Measurements from ENCODE around the gene CRISPLD2.

The CRISPLD2 gene

GRCh38 chr16:84823926-84824325 lies 4.1 kb downstream of the CRISPLD2 start:
- H3K4me2 ChIP-seq (ENCODE audit: low read depth, low read length, poor library complexity, severe bottlenecking): no peak overlapping the region
- H3K9me2 ChIP-seq (replicated peaks; ENCODE audit: low read depth, low read length): no peaks in the 10 kb centered on the region
- H3K9ac ChIP-seq (ENCODE audit: low read depth, low read length, poor library complexity, severe bottlenecking): no peak overlapping the region
- H2AFZ ChIP-seq (ENCODE audit: low read length): no peak overlapping the region
- no peaks in the 10 kb centered on the region for H4K20me1 ChIP-seq (ENCODE audit: insufficient read depth, low read length, poor library complexity, severe bottlenecking)
- no peaks in the 10 kb centered on the region for H3K36me3 ChIP-seq (ENCODE audit: insufficient read depth, low read length)
- no peaks in the 10 kb centered on the region for H3F3A ChIP-seq (ENCODE audit: low read depth)
- H3K4me3 ChIP-seq (ENCODE audit: low read length, poor library complexity, severe bottlenecking): no peak overlapping the region
- no peaks in the 10 kb centered on the region for H3K27me3 ChIP-seq (ENCODE audit: insufficient read depth, low read length, poor library complexity, severe bottlenecking)
- H3K4me1 ChIP-seq (ENCODE audit: insufficient read depth, low read length, poor library complexity, severe bottlenecking): no peaks in the 10 kb centered on the region
- no peaks in the 10 kb centered on the region for H3K79me2 ChIP-seq (ENCODE audit: insufficient read depth, low read length)
- no peaks in the 10 kb centered on the region for H3K9me3 ChIP-seq (ENCODE audit: insufficient read depth, low read depth, low read length)
- TF ChIP-seq, protein P1, sequence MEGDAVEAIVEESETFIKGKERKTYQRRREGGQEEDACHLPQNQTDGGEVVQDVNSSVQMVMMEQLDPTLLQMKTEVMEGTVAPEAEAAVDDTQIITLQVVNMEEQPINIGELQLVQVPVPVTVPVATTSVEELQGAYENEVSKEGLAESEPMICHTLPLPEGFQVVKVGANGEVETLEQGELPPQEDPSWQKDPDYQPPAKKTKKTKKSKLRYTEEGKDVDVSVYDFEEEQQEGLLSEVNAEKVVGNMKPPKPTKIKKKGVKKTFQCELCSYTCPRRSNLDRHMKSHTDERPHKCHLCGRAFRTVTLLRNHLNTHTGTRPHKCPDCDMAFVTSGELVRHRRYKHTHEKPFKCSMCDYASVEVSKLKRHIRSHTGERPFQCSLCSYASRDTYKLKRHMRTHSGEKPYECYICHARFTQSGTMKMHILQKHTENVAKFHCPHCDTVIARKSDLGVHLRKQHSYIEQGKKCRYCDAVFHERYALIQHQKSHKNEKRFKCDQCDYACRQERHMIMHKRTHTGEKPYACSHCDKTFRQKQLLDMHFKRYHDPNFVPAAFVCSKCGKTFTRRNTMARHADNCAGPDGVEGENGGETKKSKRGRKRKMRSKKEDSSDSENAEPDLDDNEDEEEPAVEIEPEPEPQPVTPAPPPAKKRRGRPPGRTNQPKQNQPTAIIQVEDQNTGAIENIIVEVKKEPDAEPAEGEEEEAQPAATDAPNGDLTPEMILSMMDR (conservative IDR thresholded peaks at IDR 0.05; ENCODE audit: low read length): no peak
- no peak for TF ChIP-seq EZH2phosphoT487 (IDR thresholded peaks at IDR 0.05; ENCODE audit: borderline replicate concordance)

DNA sequence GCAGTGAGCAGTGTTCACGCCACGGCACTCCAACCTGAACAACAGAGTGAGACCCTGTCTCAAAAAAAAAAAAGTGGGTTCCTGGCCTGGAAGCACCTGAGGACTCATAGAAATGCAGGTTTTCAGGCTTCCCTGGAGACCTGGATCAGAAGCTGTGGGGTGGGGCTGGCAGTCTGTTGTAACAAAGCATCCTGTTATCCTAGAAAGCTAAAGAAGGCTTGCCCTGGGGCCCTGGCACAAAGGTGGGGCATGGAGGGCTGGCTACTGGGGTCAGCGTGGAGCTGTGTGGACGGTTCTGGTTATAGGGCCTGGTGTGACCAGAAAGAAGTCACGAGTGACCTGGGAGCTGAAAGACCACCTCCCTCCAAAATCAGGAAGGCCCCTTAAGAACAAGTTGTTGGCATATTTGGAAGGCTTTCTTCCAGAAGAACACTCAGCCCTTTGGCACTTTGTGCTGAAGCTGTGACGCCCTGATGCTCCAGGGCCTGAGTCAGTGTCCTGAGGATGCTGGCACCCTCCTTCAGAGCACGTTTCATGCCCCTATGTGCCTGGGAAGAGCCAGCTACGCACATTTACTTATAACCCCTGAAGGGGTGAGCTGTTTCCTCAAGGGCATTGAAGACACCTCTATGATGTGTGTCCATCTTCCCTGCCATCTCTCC lies 6.2 kb downstream of the CRISPLD2 start:
- H3K4me2 ChIP-seq (ENCODE audit: low read depth, low read length, poor library complexity, severe bottlenecking): no peak overlapping the region

GRCh38 chr16:84826558-84826941 lies 6.8 kb downstream of the CRISPLD2 start:
- Histone ChIP-seq H3F3A (ENCODE audit: low read depth) (no peaks in the 10 kb centered on the region), H3K9me3 (ENCODE audit: insufficient read depth, low read depth, low read length) (no peaks in the 10 kb centered on the region), H4K20me1 (ENCODE audit: insufficient read depth, low read length, poor library complexity, severe bottlenecking) (no peaks in the 10 kb centered on the region), H3K4me3 (ENCODE audit: low read length, poor library complexity, severe bottlenecking) (no peak overlapping the region), H3K27me3 (ENCODE audit: insufficient read depth, low read length, poor library complexity, severe bottlenecking) (no peaks in the 10 kb centered on the region), H3K9ac (ENCODE audit: low read depth, low read length, poor library complexity, severe bottlenecking) (no peak overlapping the region), H3K4me2 (ENCODE audit: low read depth, low read length, poor library complexity, severe bottlenecking) (no peak overlapping the region), H2AFZ (ENCODE audit: low read length) (no peak overlapping the region), H3K9me2 (replicated peaks; ENCODE audit: low read depth, low read length) (no peaks in the 10 kb centered on the region), H3K79me2 (ENCODE audit: insufficient read depth, low read length) (no peaks in the 10 kb centered on the region), H3K36me3 (ENCODE audit: insufficient read depth, low read length) (no peaks in the 10 kb centered on the region), H3K4me1 (ENCODE audit: insufficient read depth, low read length, poor library complexity, severe bottlenecking) (no peaks in the 10 kb centered on the region)
- TF ChIP-seq EZH2phosphoT487 (IDR thresholded peaks at IDR 0.05; ENCODE audit: borderline replicate concordance): no peak
- TF ChIP-seq, protein P1 (conservative IDR thresholded peaks at IDR 0.05; ENCODE audit: low read length): no peak

More for the DNA sequence above, 6.2 kb downstream of the CRISPLD2 start:
- no peaks in the 10 kb centered on the region for H3K4me1 ChIP-seq (ENCODE audit: insufficient read depth, low read length, poor library complexity, severe bottlenecking)
- H4K20me1 ChIP-seq (ENCODE audit: insufficient read depth, low read length, poor library complexity, severe bottlenecking): no peaks in the 10 kb centered on the region
- H3K27me3 ChIP-seq (ENCODE audit: insufficient read depth, low read length, poor library complexity, severe bottlenecking): no peaks in the 10 kb centered on the region
- H3K4me3 ChIP-seq (ENCODE audit: low read length, poor library complexity, severe bottlenecking): no peak overlapping the region
- H3K79me2 ChIP-seq (ENCODE audit: insufficient read depth, low read length): no peaks in the 10 kb centered on the region
- no peaks in the 10 kb centered on the region for H3K36me3 ChIP-seq (ENCODE audit: insufficient read depth, low read length)
- TF ChIP-seq EZH2phosphoT487 (IDR thresholded peaks at IDR 0.05; ENCODE audit: borderline replicate concordance): no peak
- TF ChIP-seq, protein P1 (conservative IDR thresholded peaks at IDR 0.05; ENCODE audit: low read length): no peak
- no peaks in the 10 kb centered on the region for H3K9me2 ChIP-seq (replicated peaks; ENCODE audit: low read depth, low read length)
- H2AFZ ChIP-seq (ENCODE audit: low read length): no peak overlapping the region
- H3F3A ChIP-seq (ENCODE audit: low read depth): no peaks in the 10 kb centered on the region
- no peak overlapping the region for H3K9ac ChIP-seq (ENCODE audit: low read depth, low read length, poor library complexity, severe bottlenecking)
- H3K9me3 ChIP-seq (ENCODE audit: insufficient read depth, low read depth, low read length): no peaks in the 10 kb centered on the region

Measured in Loucy (cell line).